ENCODE data around the gene ATP2B3. TPM values are rescaled to one million over a fixed set of nuclear protein-coding genes. Genes with fewer than 3 reads are reported as not detected.

The ATP2B3 gene
- total and polyA plus RNA-seq, 9 of the 15 experiments (the other 6 are each of a cell fraction or from before 2014, with no cell fraction given) = 0.04 TPM; not detected in 8

- TF ChIP-seq IRF9 (tag; IDR thresholded peaks at IDR 0.05) (no peak), RAD21 (CRISPR knock-in tag; conservative IDR thresholded peaks at IDR 0.05 in 1 of 2, IDR thresholded peaks at IDR 0.05 in 1 of 2) (peak; percentile 40 to 75; a peak in 3 of 4 replicates), ZEB2 (IDR thresholded peaks at IDR 0.05) (no peak), ZKSCAN8 (CRISPR knock-in tag; IDR thresholded peaks at IDR 0.05) (no peak), MGA (IDR thresholded peaks at IDR 0.05) (0 out of 2 replicates have a peak, but pooled peaks have one; percentile 53), YY1 (IDR thresholded peaks at IDR 0.05; ENCODE audit: borderline replicate concordance in 1 of 3, control insufficient read depth in 1 of 3, extremely low read depth in 1 of 3, insufficient read depth in 3 of 3, insufficient read length in 1 of 3, insufficient replicate concordance in 2 of 3, low read depth in 1 of 3, low read length in 2 of 3) (peak; percentile 43 to 85 (median 80)), EWSR1 (IDR thresholded peaks at IDR 0.05; ENCODE audit: borderline replicate concordance, low read depth, partially characterized antibody) (no peak), KAT7 (CRISPR knock-in tag; IDR thresholded peaks at IDR 0.05; ENCODE audit: borderline replicate concordance) (no peak)
Observed at GRCh38 chrX:153470411-153471363, 46.8 kb upstream of the ATP2B3 start, which contains the start of gene HAUS7 (continued).

Measured in K562 (cell line).